CD8-positive, alpha-beta memory T cell (primary cell): ENCODE results near the gene SLC39A11. TPM values are rescaled to one million over a fixed set of nuclear protein-coding genes. Genes with fewer than 3 reads are reported as not detected.

Source experiments
- CTCF ChIA-PET: fragments of 350-600 bp; sonication (Branson Sonifier 250); formaldehyde crosslinking; loops from one replicate; lab custom pipeline; 2021; ENCODE audit warnings: antibody characterized with exemption; lab: Charles Lee
- POLR2A ChIA-PET: fragments of 350-600 bp; sonication (Branson Sonifier 250); formaldehyde crosslinking; loops from one replicate; lab custom pipeline; 2021; ENCODE audit warnings: antibody characterized with exemption; lab: Charles Lee
- DNase-seq, 5 donors: peaks; one replicate each; pipeline versions ENCODE4 v3.0.0 to v3.0.0-alpha.2; 2020 to 2022; ENCODE audit warnings: mixed read lengths in 1 of 5
- H3K27ac ChIP-seq: one replicate; pipeline ENCODE4 v1.7.0; 2013; ENCODE audit warnings: low read depth, mild to moderate bottlenecking, low read length, moderate library complexity
- H3K27me3 ChIP-seq: 2 replicates; pipeline ENCODE4 v1.7.0; 2013; ENCODE audit warnings: low read length, mild to moderate bottlenecking; ENCODE audit not compliant: insufficient read depth, poor library complexity, severe bottlenecking
- H3K36me3 ChIP-seq: 2 replicates; pipeline ENCODE4 v1.7.0; 2013; ENCODE audit warnings: mild to moderate bottlenecking, low read length, moderate library complexity; ENCODE audit not compliant: insufficient read depth
- H3K4me1 ChIP-seq: 2 replicates; pipeline ENCODE4 v1.7.0; 2013; ENCODE audit warnings: mild to moderate bottlenecking, low read length, moderate library complexity; ENCODE audit not compliant: insufficient read depth
- H3K4me3 ChIP-seq: 2 replicates; pipeline ENCODE4 v1.7.0; 2013; ENCODE audit warnings: mild to moderate bottlenecking, low read length
- H3K9me3 ChIP-seq: 2 replicates; pipeline ENCODE4 v1.7.0; 2013; ENCODE audit warnings: mild to moderate bottlenecking, low read length
- H3K27ac Mint-ChIP-seq, 8 donors: one replicate each; pipeline ENCODE4 v1.8.0; 2020 to 2021; ENCODE audit warnings: mixed read lengths in 8 of 8, mild to moderate bottlenecking in 6 of 8, inconsistent platforms in 3 of 8, moderate library complexity in 3 of 8
- H3K27me3 Mint-ChIP-seq, 2 donors: one replicate each; pipeline ENCODE4 v1.8.0; 2020 to 2021; ENCODE audit warnings: mixed read lengths in 2 of 2, mild to moderate bottlenecking in 1 of 2, moderate library complexity in 1 of 2
- H3K36me3 Mint-ChIP-seq, 3 donors: one replicate each; pipeline ENCODE4 v1.8.0; 2020 to 2021; ENCODE audit warnings: mixed read lengths in 3 of 3, inconsistent platforms in 1 of 3, mild to moderate bottlenecking in 1 of 3
- H3K4me1 Mint-ChIP-seq, 3 donors: one replicate each; pipeline ENCODE4 v1.8.0; 2020 to 2021; ENCODE audit warnings: mixed read lengths in 3 of 3, inconsistent platforms in 1 of 3, mild to moderate bottlenecking in 1 of 3
- H3K4me3 Mint-ChIP-seq, 7 donors: one replicate each; pipeline ENCODE4 v1.8.0; 2020 to 2021; ENCODE audit warnings: mixed read lengths in 7 of 7, mild to moderate bottlenecking in 6 of 7, moderate library complexity in 4 of 7, inconsistent platforms in 2 of 7
- H3K9me3 Mint-ChIP-seq, 5 donors: one replicate each; pipeline ENCODE4 v1.8.0; 2020 to 2022; ENCODE audit warnings: mixed read lengths in 5 of 5, mild to moderate bottlenecking in 3 of 5, moderate library complexity in 2 of 5, inconsistent platforms in 1 of 5
- polyA plus RNA-seq: library from polyadenylated mRNA; unstranded; fragments of 300-500 nt; fragmentation: Illumina TruSeq; gene quantifications from one replicate; pipeline ENCODE4 v1.2.3, GENCODE V29; 2021
- total RNA-seq, 2 experiments: library from RNA; stranded (reverse); gene quantifications; one replicate each; pipeline ENCODE4 v1.2.3, GENCODE V29; 2021

Gene SLC39A11
- total and polyA plus RNA-seq, 3 experiments from 2014 or later: 13.1 to 18.5 (median 17.2) TPM

DNA sequence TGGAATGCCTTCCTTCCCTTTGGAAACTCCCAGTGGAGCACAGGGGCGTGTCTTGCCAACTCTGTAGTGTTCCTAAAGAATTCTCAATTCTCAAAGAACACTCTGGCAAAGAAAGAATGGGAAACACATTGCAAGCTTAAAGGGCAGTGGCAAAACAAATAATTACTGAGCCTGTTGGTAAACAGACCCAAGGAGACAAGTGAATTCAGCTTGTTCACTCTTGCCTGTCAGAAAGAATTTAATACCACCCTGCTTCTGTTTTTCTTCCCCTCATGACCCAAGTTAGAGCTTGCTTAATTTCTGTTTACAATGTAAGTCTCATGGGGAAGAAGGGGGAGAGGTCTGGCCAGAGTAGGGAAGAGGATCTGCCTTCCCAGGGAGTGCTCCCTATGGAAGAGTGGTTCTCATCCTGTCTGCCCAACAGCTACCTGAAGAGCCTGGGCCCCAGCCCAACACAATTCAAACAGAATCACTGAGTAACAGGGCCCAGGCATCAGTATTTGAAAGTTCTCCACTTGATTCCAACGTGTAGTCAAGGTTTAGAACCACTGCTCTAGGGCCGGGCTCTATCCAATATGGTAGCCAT, 386.0 kb downstream of the SLC39A11 start:
- no peak overlapping the region for H3K4me3 Mint-ChIP-seq
- H3K27me3 ChIP-seq: no peaks in the 10 kb centered on the region
- no peak overlapping the region for H3K27ac Mint-ChIP-seq
- H3K36me3 ChIP-seq: no peaks in the 10 kb centered on the region
- peaks cover 0 to 16% (median 5%) of the 10 kb centered on the region in 5 donors for H3K9me3 Mint-ChIP-seq
- no peaks in the 10 kb centered on the region for H3K4me1 ChIP-seq
- peaks cover 0 to 1% of the 10 kb centered on the region in 2 donors for H3K27me3 Mint-ChIP-seq
- CTCF ChIA-PET: interaction anchor here (1.5 kb wide), 1 partner anchor 21 kb away, joined by 7 read pairs; no protein-coding TSS in a partner anchor
- H3K4me1 Mint-ChIP-seq: peaks cover 4 to 27% (median 10%) of the 10 kb centered on the region in 3 donors
- POLR2A ChIA-PET: no interaction called here
- peaks cover 6 to 50% (median 14%) of the 10 kb centered on the region in 3 donors for H3K36me3 Mint-ChIP-seq
- DNase-seq: no peak
- no peaks in the 10 kb centered on the region for H3K9me3 ChIP-seq
- H3K27ac ChIP-seq: no peak overlapping the region
- H3K4me3 ChIP-seq: no peak overlapping the region

DNA sequence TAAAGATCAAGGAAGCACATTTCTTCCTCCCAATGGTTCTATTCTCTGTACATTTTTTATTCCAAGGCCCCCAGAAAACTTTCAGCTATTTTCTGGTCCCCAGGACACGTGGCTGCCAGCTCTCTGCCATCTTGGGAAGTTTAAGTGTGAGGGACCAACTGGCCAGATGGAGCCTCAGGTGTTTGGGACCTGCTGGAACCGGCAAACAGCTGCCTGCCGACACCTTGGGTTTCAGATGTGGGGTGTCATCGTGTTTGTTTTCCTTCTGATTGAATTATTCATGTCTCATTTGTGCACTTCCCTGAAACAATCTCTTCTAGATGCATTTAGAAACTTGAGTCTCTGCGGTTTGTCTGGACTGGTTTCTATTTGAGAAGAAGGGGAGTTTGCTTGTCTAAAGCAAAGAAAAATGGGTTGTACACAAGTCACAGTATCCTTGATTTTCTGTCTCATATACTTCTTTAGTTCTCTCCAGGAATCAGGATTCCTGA, 386.5 kb downstream of the SLC39A11 start:
- H3K4me1 Mint-ChIP-seq: peaks cover 4 to 25% (median 9%) of the 10 kb centered on the region in 3 donors
- no peak for DNase-seq
- H3K4me3 ChIP-seq: no peak overlapping the region
- H3K27ac ChIP-seq: no peak overlapping the region
- no peak overlapping the region for H3K27ac Mint-ChIP-seq
- no peaks in the 10 kb centered on the region for H3K9me3 ChIP-seq
- ChIA-PET POLR2A (no interaction called here), CTCF (interaction anchor here (1.5 kb wide), 1 partner anchor 21 kb away, joined by 7 read pairs; no protein-coding TSS in a partner anchor)
- H3K27me3 Mint-ChIP-seq: peaks cover 0 to 1% of the 10 kb centered on the region in 2 donors
- H3K36me3 Mint-ChIP-seq: peaks cover 4 to 45% (median 14%) of the 10 kb centered on the region in 3 donors
- no peaks in the 10 kb centered on the region for H3K36me3 ChIP-seq
- no peaks in the 10 kb centered on the region for H3K4me1 ChIP-seq
- H3K9me3 Mint-ChIP-seq: peaks cover 0 to 14% (median 5%) of the 10 kb centered on the region in 5 donors
- H3K4me3 Mint-ChIP-seq: no peak overlapping the region
- no peaks in the 10 kb centered on the region for H3K27me3 ChIP-seq

DNA sequence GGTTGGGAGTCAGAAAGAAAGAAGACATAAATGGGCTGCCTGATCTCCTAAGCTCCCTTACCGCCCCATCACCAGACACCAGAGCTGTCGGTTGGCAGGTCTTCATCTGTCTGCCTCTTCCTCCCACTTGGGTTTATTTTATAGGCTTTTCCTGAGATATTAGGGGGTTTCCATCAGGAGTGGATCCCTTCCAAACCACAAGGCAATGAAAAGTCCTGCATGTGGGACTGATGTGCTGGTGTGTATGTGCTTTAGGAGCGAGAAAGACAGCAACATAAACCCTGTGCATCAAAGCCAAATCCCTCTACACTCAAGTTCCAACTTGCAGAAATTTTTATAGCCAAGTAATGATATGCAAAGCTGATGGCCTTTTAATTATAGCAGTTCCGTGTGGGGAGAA, 389.5 kb downstream of the SLC39A11 start:
- Histone ChIP-seq H3K27me3 (no peaks in the 10 kb centered on the region), H3K36me3 (no peaks in the 10 kb centered on the region), H3K9me3 (no peaks in the 10 kb centered on the region), H3K27ac (no peak overlapping the region), H3K4me3 (no peak overlapping the region), H3K4me1 (no peaks in the 10 kb centered on the region)
- ChIA-PET POLR2A (no interaction called here), CTCF (no interaction called here)
- no peaks in the 10 kb centered on the region for H3K9me3 Mint-ChIP-seq
- no peak overlapping the region for H3K4me3 Mint-ChIP-seq
- H3K36me3 Mint-ChIP-seq: peaks cover 0 to 22% (median 8%) of the 10 kb centered on the region in 3 donors
- no peak for DNase-seq
- H3K27me3 Mint-ChIP-seq: peaks cover 0 to 1% of the 10 kb centered on the region in 2 donors
- no peak overlapping the region for H3K27ac Mint-ChIP-seq
- no peaks in the 10 kb centered on the region for H3K4me1 Mint-ChIP-seq

DNA sequence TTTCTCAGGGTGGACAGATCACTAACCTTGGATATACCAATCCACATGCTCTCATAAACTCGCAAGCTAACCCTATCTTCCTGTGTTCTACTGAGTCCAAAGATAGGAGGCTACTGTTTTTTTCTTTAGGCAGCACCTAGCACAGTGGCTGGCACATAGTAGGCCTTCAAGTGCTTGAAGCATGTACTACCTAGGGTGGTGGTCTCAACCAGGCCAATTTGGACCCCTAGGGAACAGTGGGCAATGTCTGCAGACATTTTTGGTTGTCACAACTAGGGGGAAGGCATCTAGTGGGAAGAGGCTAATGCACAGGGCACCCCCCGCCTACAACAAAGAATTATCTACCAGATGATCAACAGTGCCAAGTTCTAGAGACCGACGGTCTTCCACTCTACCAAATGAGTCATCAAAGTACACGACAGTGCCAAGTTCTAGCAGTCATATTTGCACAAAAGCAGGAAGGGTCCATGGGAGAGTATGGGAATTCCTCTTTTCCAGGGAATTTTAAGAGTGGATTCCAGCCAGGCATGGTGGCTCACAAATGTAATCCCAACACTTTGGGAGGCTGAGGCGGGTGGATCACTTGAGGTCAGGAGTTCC, 390.3 kb downstream of the SLC39A11 start:
- Mint-ChIP-seq H3K4me3 (no peak overlapping the region), H3K27ac (peak overlapping the region in 1 of 8 donors; percentile 85), H3K4me1 (no peaks in the 10 kb centered on the region), H3K36me3 (peaks cover 0 to 19% (median 8%) of the 10 kb centered on the region in 3 donors), H3K9me3 (no peaks in the 10 kb centered on the region), H3K27me3 (peaks cover 0 to 1% of the 10 kb centered on the region in 2 donors)
- H3K4me3 ChIP-seq: no peak overlapping the region
- no peaks in the 10 kb centered on the region for H3K36me3 ChIP-seq
- no peaks in the 10 kb centered on the region for H3K9me3 ChIP-seq
- POLR2A ChIA-PET: no interaction called here
- DNase-seq: no peak
- no peaks in the 10 kb centered on the region for H3K27me3 ChIP-seq
- no peaks in the 10 kb centered on the region for H3K4me1 ChIP-seq
- CTCF ChIA-PET: no interaction called here
- no peak overlapping the region for H3K27ac ChIP-seq

DNA sequence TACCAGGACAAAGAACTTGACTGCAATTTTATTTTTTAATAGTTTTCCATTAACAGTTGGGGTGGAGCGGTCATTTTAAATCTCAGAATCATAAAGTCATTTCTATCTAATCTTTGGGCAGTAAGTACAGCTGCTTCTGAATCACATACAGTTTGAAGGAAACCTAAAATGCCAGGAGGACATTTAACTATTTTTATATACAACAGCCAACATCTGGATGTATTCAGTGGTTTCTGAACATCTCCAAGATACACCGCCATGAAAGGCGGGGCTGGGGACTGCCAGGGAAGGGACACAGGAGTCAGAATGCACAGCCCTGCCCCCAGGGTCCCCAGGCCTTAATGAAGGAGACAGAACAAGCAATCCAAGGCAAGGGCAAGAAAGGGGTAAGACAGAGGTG, 392.3 kb downstream of the SLC39A11 start:
- H3K4me1 Mint-ChIP-seq: no peaks in the 10 kb centered on the region
- no peaks in the 10 kb centered on the region for H3K27me3 Mint-ChIP-seq
- H3K9me3 ChIP-seq: no peaks in the 10 kb centered on the region
- no peaks in the 10 kb centered on the region for H3K36me3 ChIP-seq
- H3K4me1 ChIP-seq: no peaks in the 10 kb centered on the region
- peak overlapping the region in 1 of 7 donors; percentile 8 for H3K4me3 Mint-ChIP-seq
- no peak for DNase-seq
- no peak overlapping the region for H3K27ac ChIP-seq
- H3K9me3 Mint-ChIP-seq: no peaks in the 10 kb centered on the region
- ChIA-PET POLR2A (no interaction called here), CTCF (no interaction called here)
- no peaks in the 10 kb centered on the region for H3K27me3 ChIP-seq
- peaks cover 0 to 8% (median 7%) of the 10 kb centered on the region in 3 donors for H3K36me3 Mint-ChIP-seq
- no peak overlapping the region for H3K4me3 ChIP-seq
- H3K27ac Mint-ChIP-seq: no peak overlapping the region

DNA sequence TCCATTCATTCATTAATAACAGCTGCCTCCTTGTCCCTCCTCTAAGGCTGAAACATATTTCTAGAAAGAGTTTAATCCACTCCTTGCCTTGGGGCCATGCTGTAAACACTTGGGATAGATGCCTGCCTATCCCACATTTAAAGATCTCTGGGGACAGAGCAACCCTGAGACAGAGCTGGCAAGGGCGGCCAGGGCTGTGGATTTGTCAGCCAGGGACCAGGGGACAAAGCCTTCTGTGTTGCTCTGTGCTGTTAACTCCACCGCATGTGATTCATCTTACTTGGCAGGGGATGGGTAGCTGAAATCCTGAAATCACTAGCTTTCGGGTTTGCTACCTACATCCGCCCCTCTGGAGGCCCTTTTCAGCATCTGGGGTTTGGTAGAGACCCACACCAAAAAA, 392.9 kb downstream of the SLC39A11 start:
- DNase-seq: no peak
- H3K4me3 ChIP-seq: no peak overlapping the region
- no peaks in the 10 kb centered on the region for H3K4me1 Mint-ChIP-seq
- no peaks in the 10 kb centered on the region for H3K36me3 ChIP-seq
- no peak overlapping the region for H3K27ac Mint-ChIP-seq
- no peak overlapping the region for H3K4me3 Mint-ChIP-seq
- H3K27me3 ChIP-seq: no peaks in the 10 kb centered on the region
- no peaks in the 10 kb centered on the region for H3K9me3 Mint-ChIP-seq
- ChIA-PET POLR2A (no interaction called here), CTCF (interaction anchor here (0.8 kb wide), 1 partner anchor 25 kb away, joined by 3 read pairs; no protein-coding TSS in a partner anchor)
- H3K27me3 Mint-ChIP-seq: no peaks in the 10 kb centered on the region
- no peaks in the 10 kb centered on the region for H3K9me3 ChIP-seq
- H3K27ac ChIP-seq: no peak overlapping the region
- H3K36me3 Mint-ChIP-seq: peaks cover 0 to 7% (median 7%) of the 10 kb centered on the region in 3 donors
- H3K4me1 ChIP-seq: no peaks in the 10 kb centered on the region

DNA sequence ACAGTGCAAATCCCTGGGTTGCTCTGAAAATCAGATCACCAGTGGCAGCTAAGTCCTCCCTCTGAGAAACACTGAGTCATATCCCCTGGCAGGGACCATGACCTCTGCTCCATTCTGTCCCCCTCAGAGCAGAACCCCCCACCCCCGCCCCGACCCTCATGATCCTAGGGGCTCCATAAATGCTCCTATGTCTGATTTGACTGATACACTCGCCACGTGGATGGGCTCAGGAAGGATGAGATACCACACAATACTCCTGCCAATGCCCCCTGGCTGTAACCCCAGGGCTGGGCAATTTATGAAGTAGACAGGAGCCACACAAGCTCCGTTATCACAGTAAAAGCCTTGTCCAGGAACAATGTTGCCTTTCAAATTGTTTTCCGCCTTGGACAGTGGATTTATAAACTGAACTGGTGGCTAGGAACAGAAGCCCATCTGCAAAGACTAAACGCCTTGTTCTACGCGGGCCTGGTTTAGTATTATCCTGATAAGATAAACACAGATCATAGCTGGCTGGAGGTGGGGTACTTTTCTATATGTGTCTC, 394.8 kb downstream of the SLC39A11 start:
- Mint-ChIP-seq H3K9me3 (no peaks in the 10 kb centered on the region), H3K27ac (no peak overlapping the region), H3K27me3 (no peaks in the 10 kb centered on the region), H3K36me3 (peaks cover 0 to 7% (median 3%) of the 10 kb centered on the region in 3 donors), H3K4me3 (no peak overlapping the region), H3K4me1 (no peaks in the 10 kb centered on the region)
- no peak for DNase-seq
- Histone ChIP-seq H3K36me3 (no peaks in the 10 kb centered on the region), H3K4me3 (no peak overlapping the region), H3K4me1 (no peaks in the 10 kb centered on the region), H3K27ac (no peak overlapping the region), H3K9me3 (no peaks in the 10 kb centered on the region), H3K27me3 (no peaks in the 10 kb centered on the region)
- ChIA-PET CTCF (no interaction called here), POLR2A (interaction anchor here (1.1 kb wide), 1 partner anchor 27 kb away, joined by 3 read pairs; no protein-coding TSS in a partner anchor)

DNA sequence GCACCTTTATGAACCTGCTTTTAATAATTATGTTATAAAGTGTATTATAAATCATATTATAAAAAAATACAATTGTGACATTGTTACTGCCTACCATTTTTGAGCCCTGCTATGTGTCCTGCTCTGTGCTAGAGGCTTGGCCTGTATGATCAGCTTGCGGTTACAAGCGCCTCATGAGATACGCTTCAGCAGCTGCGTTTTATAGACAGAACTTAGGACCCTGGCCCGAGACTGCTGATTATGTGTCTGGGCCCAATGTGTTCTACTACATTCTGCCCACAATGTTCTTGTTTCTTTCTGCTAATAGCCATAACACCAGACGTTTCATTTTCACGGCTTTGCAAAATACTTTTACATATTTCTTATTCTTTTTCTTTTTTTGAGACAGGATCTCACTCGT, 395.8 kb downstream of the SLC39A11 start:
- Mint-ChIP-seq H3K27me3 (no peaks in the 10 kb centered on the region), H3K27ac (no peak overlapping the region)
- CTCF ChIA-PET: no interaction called here

More for the DNA sequence above, 395.8 kb downstream of the SLC39A11 start:
- DNase-seq: no peak
- no peak overlapping the region for H3K4me3 ChIP-seq
- no peaks in the 10 kb centered on the region for H3K9me3 Mint-ChIP-seq
- no peaks in the 10 kb centered on the region for H3K4me1 ChIP-seq
- H3K36me3 ChIP-seq: no peaks in the 10 kb centered on the region
- peaks cover 0 to 7% (median 3%) of the 10 kb centered on the region in 3 donors for H3K36me3 Mint-ChIP-seq
- no peaks in the 10 kb centered on the region for H3K9me3 ChIP-seq
- no peak overlapping the region for H3K4me3 Mint-ChIP-seq
- POLR2A ChIA-PET: no interaction called here
- H3K27me3 ChIP-seq: no peaks in the 10 kb centered on the region
- H3K27ac ChIP-seq: no peak overlapping the region
- no peaks in the 10 kb centered on the region for H3K4me1 Mint-ChIP-seq
